ENCODE data around the gene ZNF236. TPM values are rescaled to one million over a fixed set of nuclear protein-coding genes. Genes with fewer than 3 reads are reported as not detected.

The ZNF236 gene
- polyA plus RNA-seq, 2 of the 4 experiments (the other 2 are of a cell fraction), result 2.6 to 7.8 TPM

DNA sequence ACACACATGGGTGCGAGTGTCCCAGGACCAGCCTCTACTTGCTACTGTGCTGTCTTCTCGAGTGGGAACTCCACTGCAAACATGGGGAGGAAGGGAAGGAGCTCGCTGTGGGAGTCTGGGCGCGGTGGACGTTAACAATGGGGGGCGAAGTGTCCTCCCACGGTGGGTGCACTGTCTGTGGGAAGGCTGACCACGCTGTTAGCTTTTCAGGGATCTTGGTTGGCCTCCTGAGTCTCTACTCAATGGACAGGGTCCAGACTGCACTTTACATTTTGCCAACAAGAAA, 163.5 kb downstream of the ZNF236 start:
- Histone ChIP-seq H3K27ac (no peak overlapping the region), H3K9me3 (no peaks in the 10 kb centered on the region), H3K4me2 (no peak overlapping the region), H3K4me3 (no peak overlapping the region), H3K4me1 (no peaks in the 10 kb centered on the region)
- TF ChIP-seq HOXB13 (CRISPR knock-in tag; IDR thresholded peaks at IDR 0.05; ENCODE audit: low read depth), result no peak
- no peak for TF ChIP-seq RAD21 (conservative IDR thresholded peaks at IDR 0.05 in 1 of 2, IDR thresholded peaks at IDR 0.05 in 1 of 2)
- TF ChIP-seq EP300 (IDR thresholded peaks at IDR 0.05), result no peak
- TF ChIP-seq, protein P1, sequence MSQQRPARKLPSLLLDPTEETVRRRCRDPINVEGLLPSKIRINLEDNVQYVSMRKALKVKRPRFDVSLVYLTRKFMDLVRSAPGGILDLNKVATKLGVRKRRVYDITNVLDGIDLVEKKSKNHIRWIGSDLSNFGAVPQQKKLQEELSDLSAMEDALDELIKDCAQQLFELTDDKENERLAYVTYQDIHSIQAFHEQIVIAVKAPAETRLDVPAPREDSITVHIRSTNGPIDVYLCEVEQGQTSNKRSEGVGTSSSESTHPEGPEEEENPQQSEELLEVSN (IDR thresholded peaks at IDR 0.05; ENCODE audit: borderline replicate concordance, low read depth), result no peak
- no peak for TF ChIP-seq KDM1A (IDR thresholded peaks at IDR 0.05; ENCODE audit: low read depth)
- DNase-seq (ENCODE audit: low read depth in 1 of 2, low spot score in 1 of 2) (no peak), FAIRE-seq (no peak), ATAC-seq (no peak)
- CTCF ChIA-PET, result interaction anchor here (1.0 to 4.9 kb wide), 3 partner anchors 13 to 226 kb away, joined by 3 to 46 read pairs (median 45); no protein-coding TSS in a partner anchor
- POLR2A ChIA-PET, result no interaction called here
- WGBS (ENCODE audit: missing lambda C conversion rate), result 73% methylated on average over 8 of the region's 9 CpGs

DNA sequence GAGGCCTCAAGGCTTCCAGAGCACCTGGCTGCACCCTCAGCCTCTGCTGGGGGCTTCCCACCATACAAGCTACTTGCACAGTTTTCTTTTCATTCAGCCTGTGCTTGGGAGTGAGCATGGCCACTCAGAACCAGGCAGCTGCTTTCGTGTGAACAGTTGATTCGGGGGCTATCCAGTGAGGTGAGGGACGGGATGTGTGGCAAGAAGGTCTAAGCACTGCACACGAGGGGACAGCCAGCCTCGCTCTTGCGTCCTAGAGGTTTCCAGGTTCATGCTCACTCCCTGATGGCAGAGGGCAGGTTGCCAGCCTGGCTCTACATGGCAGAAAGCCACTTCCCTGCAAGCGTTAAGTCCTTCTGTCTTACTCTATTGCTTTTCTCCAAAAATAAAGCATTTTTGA, 164.0 kb downstream of the ZNF236 start:
- TF ChIP-seq FOXS1 (CRISPR knock-in tag; IDR thresholded peaks at IDR 0.05) (no peak), RCOR1 (IDR thresholded peaks at IDR 0.05; ENCODE audit: low read depth, low read length) (no peak), KDM5A (IDR thresholded peaks at IDR 0.05) (no peak), NPAS2 (CRISPR knock-in tag; IDR thresholded peaks at IDR 0.05; ENCODE audit: borderline replicate concordance) (no peak)
- TF ChIP-seq, protein P2, sequence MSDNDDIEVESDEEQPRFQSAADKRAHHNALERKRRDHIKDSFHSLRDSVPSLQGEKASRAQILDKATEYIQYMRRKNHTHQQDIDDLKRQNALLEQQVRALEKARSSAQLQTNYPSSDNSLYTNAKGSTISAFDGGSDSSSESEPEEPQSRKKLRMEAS (IDR thresholded peaks at IDR 0.05), result no peak
- Histone ChIP-seq H3K4me1 (no peaks in the 10 kb centered on the region), H3K4me2 (no peak overlapping the region), H3K4me3 (no peak overlapping the region), H3K27ac (no peak overlapping the region), H3K9me3 (no peaks in the 10 kb centered on the region)
- 86% methylated on average over 7 of the region's 7 CpGs for WGBS (ENCODE audit: missing lambda C conversion rate)
- ChIA-PET POLR2A (no interaction called here), CTCF (interaction anchor here (0.7 to 4.9 kb wide), 3 partner anchors 9 to 184 kb away, joined by 3 to 45 read pairs (median 3); no protein-coding TSS in a partner anchor)
- ATAC-seq (no peak), DNase-seq (ENCODE audit: low read depth in 1 of 2, low spot score in 1 of 2) (no peak), FAIRE-seq (no peak)

DNA sequence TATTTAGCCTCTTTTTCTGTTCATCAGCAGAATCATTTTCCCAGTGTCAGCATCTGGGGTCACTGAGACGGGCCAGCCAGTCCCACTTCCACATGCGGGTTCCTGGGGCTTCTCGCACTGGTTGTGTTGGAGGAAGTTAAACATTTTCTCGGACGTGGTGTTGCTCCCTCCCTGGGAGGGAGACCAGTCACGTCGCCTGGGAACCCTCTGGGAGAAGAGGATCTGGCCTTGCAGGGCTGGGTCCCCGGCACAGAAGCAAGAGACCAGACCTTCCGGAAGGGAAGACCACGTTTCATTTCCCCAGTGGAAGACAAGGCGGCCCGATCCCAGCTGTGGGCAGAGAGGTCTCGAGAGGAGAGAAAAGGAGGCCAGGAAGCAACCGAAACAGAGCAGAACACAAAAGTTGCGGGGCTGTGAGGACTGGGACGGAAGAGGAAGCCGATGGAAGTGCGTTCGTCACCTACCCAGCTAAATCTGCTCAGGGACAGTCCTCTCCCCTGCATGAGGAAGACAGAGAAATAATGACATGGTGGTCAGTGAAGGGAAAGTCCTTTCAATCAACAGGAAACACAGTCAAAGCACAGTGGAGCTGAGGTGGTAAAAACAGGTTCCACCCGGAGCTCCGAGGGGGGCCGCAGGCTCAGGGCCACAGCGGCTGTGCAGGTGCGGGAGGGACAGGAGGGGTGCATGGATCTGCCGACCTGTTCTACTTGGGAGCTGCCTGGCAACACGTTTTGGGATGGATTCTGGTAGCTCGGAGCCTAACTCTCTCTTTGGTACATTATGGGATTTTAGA, 165.9 kb downstream of the ZNF236 start:
- 81% methylated on average over 20 of the region's 27 CpGs for WGBS (ENCODE audit: missing lambda C conversion rate)

More for the DNA sequence above, 165.9 kb downstream of the ZNF236 start:
- no peaks in the 10 kb centered on the region for H3K9me3 ChIP-seq
- CTCF ChIA-PET, result interaction anchor here (0.6 to 0.8 kb wide), 2 partner anchors 12 to 236 kb away, joined by 3 read pairs; no protein-coding TSS in a partner anchor
- no peak for TF ChIP-seq EP300 (IDR thresholded peaks at IDR 0.05)
- no peak for TF ChIP-seq CEBPB (IDR thresholded peaks at IDR 0.05)
- no peak for TF ChIP-seq ZSCAN20 (CRISPR knock-in tag; IDR thresholded peaks at IDR 0.05)
- TF ChIP-seq GATA3 (IDR thresholded peaks at IDR 0.05; ENCODE audit: borderline replicate concordance), result no peak
- TF ChIP-seq ZFP36 (IDR thresholded peaks at IDR 0.05; ENCODE audit: borderline replicate concordance, partially characterized antibody), result no peak
- TF ChIP-seq, protein P1 (IDR thresholded peaks at IDR 0.05; ENCODE audit: borderline replicate concordance, low read depth), result no peak
- no peak for TF ChIP-seq ZNF302 (CRISPR knock-in tag; IDR thresholded peaks at IDR 0.05)
- TF ChIP-seq, protein P3, sequence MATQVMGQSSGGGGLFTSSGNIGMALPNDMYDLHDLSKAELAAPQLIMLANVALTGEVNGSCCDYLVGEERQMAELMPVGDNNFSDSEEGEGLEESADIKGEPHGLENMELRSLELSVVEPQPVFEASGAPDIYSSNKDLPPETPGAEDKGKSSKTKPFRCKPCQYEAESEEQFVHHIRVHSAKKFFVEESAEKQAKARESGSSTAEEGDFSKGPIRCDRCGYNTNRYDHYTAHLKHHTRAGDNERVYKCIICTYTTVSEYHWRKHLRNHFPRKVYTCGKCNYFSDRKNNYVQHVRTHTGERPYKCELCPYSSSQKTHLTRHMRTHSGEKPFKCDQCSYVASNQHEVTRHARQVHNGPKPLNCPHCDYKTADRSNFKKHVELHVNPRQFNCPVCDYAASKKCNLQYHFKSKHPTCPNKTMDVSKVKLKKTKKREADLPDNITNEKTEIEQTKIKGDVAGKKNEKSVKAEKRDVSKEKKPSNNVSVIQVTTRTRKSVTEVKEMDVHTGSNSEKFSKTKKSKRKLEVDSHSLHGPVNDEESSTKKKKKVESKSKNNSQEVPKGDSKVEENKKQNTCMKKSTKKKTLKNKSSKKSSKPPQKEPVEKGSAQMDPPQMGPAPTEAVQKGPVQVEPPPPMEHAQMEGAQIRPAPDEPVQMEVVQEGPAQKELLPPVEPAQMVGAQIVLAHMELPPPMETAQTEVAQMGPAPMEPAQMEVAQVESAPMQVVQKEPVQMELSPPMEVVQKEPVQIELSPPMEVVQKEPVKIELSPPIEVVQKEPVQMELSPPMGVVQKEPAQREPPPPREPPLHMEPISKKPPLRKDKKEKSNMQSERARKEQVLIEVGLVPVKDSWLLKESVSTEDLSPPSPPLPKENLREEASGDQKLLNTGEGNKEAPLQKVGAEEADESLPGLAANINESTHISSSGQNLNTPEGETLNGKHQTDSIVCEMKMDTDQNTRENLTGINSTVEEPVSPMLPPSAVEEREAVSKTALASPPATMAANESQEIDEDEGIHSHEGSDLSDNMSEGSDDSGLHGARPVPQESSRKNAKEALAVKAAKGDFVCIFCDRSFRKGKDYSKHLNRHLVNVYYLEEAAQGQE (IDR thresholded peaks at IDR 0.05), result no peak
- TF ChIP-seq FOSL2 (IDR thresholded peaks at IDR 0.05), result no peak
- no peak for TF ChIP-seq FOSL2 (CRISPR knock-in tag; IDR thresholded peaks at IDR 0.05)
- H3K4me3 ChIP-seq, result no peak overlapping the region
- ATAC-seq, result no peak
- DNase-seq (ENCODE audit: low read depth in 1 of 2, low spot score in 1 of 2), result no peak
- POLR2A ChIA-PET, result no interaction called here
- H3K4me1 ChIP-seq, result no peaks in the 10 kb centered on the region
- H3K4me2 ChIP-seq, result no peak overlapping the region
- no peak for FAIRE-seq
- no peak overlapping the region for H3K27ac ChIP-seq

Measured in A549 (cell line).